KMS-11 (cell line): ENCODE data around the gene GLIS2.

ENCODE experiments used
- H2AFZ ChIP-seq: fragments of 200-600 bp; sonication (generic); 2 replicates; pipeline ENCODE4 v1.6.1; 2016; ENCODE audit warnings: antibody characterized with exemption, mixed run types, low read depth
- H3K27ac ChIP-seq: fragments of 200-600 bp; sonication (generic); 2 replicates; pipeline ENCODE4 v1.6.1; 2016; ENCODE audit warnings: mild to moderate bottlenecking, mixed run types
- H3K27me3 ChIP-seq: fragments of 200-600 bp; sonication (generic); 2 replicates; pipeline ENCODE4 v1.6.1; 2017; ENCODE audit warnings: mild to moderate bottlenecking, low read depth, mixed run types, moderate library complexity; ENCODE audit not compliant: insufficient read depth
- H3K36me3 ChIP-seq: fragments of 200-600 bp; sonication (generic); 2 replicates; pipeline ENCODE4 v1.6.1; 2017; ENCODE audit warnings: mild to moderate bottlenecking, mixed run types; ENCODE audit not compliant: insufficient read depth
- H3K4me1 ChIP-seq: fragments of 200-600 bp; sonication (generic); 2 replicates; pipeline ENCODE4 v1.6.1; 2016; ENCODE audit warnings: mild to moderate bottlenecking, low read depth, mixed run types; ENCODE audit not compliant: poor library complexity, severe bottlenecking
- H3K4me2 ChIP-seq: fragments of 200-600 bp; sonication (generic); 2 replicates; pipeline ENCODE4 v1.7.0; 2016; ENCODE audit warnings: mild to moderate bottlenecking, mixed run types
- H3K4me3 ChIP-seq: fragments of 200-600 bp; sonication (generic); IDR thresholded peaks from 2 replicates; pipeline ENCODE4 v1.6.1; 2017; ENCODE audit warnings: low read depth, low read length, mixed read lengths; ENCODE audit not compliant: insufficient read depth
- H3K79me2 ChIP-seq: fragments of 200-600 bp; sonication (generic); 2 replicates; pipeline ENCODE4 v1.6.1; 2016; ENCODE audit warnings: low read depth, mixed run types; ENCODE audit not compliant: insufficient read depth
- H3K9ac ChIP-seq: fragments of 200-600 bp; sonication (generic); 2 replicates; pipeline ENCODE4 v1.6.1; 2016; ENCODE audit warnings: mild to moderate bottlenecking, mixed run types
- H4K20me1 ChIP-seq: fragments of 200-600 bp; sonication (generic); 2 replicates; pipeline ENCODE4 v1.6.1; 2016; ENCODE audit warnings: mild to moderate bottlenecking, mixed run types; ENCODE audit not compliant: insufficient read depth
- TF ChIP-seq, protein P1 (sequence below): fragments of 200-600 bp; sonication (generic); conservative IDR thresholded peaks from 2 replicates; pipeline ENCODE4 v1.6.1; 2017; ENCODE audit warnings: low read depth, mild to moderate bottlenecking, antibody characterized with exemption, low read length, moderate library complexity, mixed read lengths

The GLIS2 gene

DNA sequence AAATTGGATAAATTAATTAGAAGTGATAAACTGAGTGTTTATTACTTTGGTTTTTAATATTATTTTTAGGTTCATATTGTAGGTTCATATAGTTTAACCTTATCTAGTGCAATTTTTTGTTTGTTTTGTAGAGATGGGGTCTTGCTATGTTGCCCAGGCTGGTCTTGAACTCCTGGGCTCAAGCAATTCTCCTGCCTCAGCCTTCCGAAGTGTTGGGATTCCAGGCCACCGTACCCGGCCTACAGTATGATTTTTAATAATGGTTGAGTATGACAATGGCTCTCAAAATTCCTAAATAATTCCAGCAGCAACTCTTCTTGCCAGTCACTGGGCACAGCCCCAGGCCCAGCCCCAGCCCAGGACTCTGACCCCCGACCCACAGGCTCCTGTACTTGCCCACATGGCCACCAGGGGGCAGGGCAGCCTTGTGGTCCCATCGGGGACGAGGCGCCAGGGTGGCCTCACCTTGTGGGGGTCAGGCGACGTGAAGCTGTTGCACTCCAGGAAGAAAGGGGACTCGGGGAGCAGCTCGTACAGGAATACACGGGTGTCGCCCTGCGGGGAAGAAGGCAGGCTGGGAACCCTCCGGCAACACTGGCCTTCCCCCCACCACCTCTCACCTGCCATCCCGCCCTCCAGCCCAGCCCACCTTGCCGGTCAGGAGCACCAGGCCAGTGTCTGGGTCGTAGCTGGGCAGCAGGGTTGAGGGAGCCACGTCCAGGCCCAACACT lies 43.1 kb downstream of the GLIS2 start:
- no peaks in the 10 kb centered on the region for H3K4me1 ChIP-seq
- no peak overlapping the region for H3K4me2 ChIP-seq
- H2AFZ ChIP-seq, result no peak overlapping the region
- no peaks in the 10 kb centered on the region for H3K27me3 ChIP-seq
- H4K20me1 ChIP-seq, result no peaks in the 10 kb centered on the region
- H3K79me2 ChIP-seq, result no peaks in the 10 kb centered on the region
- TF ChIP-seq, protein P1, sequence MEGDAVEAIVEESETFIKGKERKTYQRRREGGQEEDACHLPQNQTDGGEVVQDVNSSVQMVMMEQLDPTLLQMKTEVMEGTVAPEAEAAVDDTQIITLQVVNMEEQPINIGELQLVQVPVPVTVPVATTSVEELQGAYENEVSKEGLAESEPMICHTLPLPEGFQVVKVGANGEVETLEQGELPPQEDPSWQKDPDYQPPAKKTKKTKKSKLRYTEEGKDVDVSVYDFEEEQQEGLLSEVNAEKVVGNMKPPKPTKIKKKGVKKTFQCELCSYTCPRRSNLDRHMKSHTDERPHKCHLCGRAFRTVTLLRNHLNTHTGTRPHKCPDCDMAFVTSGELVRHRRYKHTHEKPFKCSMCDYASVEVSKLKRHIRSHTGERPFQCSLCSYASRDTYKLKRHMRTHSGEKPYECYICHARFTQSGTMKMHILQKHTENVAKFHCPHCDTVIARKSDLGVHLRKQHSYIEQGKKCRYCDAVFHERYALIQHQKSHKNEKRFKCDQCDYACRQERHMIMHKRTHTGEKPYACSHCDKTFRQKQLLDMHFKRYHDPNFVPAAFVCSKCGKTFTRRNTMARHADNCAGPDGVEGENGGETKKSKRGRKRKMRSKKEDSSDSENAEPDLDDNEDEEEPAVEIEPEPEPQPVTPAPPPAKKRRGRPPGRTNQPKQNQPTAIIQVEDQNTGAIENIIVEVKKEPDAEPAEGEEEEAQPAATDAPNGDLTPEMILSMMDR, result peak; percentile 97
- no peak overlapping the region for H3K9ac ChIP-seq
- H3K4me3 ChIP-seq, result no peak overlapping the region
- H3K27ac ChIP-seq, result no peak overlapping the region
- H3K36me3 ChIP-seq, result peaks cover 3% of the 10 kb centered on the region; the same call in 1 of the 2 replicates

DNA sequence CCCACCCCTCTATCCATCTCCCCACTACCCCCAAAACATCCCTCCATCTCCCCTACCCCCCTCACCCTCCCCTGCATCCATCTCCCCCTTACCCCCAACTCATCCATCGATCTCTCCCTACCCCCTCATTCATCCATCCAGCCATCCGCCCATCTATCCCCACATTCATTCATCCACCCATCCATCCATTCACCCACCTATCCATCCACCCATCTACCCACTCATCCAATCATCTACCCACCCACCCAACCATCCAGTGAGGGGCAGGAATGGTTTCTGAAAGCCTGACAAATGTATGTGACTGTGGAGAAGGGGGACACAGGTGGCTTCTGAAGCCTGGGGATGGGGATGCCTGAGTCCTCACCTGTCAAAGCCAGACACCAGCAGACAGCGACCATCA lies 44.0 kb downstream of the GLIS2 start:
- Histone ChIP-seq H3K27ac (no peak overlapping the region), H3K9ac (no peak overlapping the region), H3K4me2 (no peak overlapping the region), H3K4me3 (no peak overlapping the region), H3K36me3 (peaks cover 3% of the 10 kb centered on the region; the same call in 1 of the 2 replicates), H3K27me3 (no peaks in the 10 kb centered on the region), H4K20me1 (no peaks in the 10 kb centered on the region), H2AFZ (no peak overlapping the region), H3K79me2 (no peaks in the 10 kb centered on the region), H3K4me1 (no peaks in the 10 kb centered on the region)
- TF ChIP-seq, protein P1, result no peak

DNA sequence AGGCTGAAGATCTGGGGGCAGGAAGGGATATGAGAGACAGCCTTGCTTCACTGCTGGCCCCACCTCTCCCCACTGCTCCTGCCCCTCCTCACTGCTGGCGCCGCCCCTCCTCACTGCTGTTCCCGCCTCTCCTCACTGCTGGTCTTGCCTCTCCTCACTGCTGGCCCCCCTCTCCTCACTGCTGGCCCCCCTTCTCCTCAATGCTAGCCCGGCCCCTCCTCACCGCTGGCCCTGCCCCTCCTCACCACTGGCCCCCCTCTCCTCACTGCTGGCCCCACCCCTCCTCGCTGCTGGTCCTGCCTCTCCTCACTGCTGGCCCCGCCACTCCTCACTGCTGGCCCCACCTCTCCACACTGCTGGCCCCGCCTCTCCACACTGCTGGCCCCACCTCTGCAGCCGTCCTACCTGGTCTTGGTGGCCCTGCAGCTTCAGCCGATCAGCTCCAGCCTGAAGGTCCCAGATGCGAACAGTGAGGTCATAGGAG lies 44.7 kb downstream of the GLIS2 start:
- TF ChIP-seq, protein P1, result no peak
- Histone ChIP-seq H2AFZ (no peak overlapping the region), H3K9ac (no peak overlapping the region), H3K4me2 (no peak overlapping the region), H3K36me3 (peaks cover 3% of the 10 kb centered on the region; the same call in 1 of the 2 replicates), H3K4me1 (no peaks in the 10 kb centered on the region), H4K20me1 (no peaks in the 10 kb centered on the region), H3K4me3 (no peak overlapping the region), H3K79me2 (no peaks in the 10 kb centered on the region), H3K27me3 (no peaks in the 10 kb centered on the region), H3K27ac (no peak overlapping the region)

DNA sequence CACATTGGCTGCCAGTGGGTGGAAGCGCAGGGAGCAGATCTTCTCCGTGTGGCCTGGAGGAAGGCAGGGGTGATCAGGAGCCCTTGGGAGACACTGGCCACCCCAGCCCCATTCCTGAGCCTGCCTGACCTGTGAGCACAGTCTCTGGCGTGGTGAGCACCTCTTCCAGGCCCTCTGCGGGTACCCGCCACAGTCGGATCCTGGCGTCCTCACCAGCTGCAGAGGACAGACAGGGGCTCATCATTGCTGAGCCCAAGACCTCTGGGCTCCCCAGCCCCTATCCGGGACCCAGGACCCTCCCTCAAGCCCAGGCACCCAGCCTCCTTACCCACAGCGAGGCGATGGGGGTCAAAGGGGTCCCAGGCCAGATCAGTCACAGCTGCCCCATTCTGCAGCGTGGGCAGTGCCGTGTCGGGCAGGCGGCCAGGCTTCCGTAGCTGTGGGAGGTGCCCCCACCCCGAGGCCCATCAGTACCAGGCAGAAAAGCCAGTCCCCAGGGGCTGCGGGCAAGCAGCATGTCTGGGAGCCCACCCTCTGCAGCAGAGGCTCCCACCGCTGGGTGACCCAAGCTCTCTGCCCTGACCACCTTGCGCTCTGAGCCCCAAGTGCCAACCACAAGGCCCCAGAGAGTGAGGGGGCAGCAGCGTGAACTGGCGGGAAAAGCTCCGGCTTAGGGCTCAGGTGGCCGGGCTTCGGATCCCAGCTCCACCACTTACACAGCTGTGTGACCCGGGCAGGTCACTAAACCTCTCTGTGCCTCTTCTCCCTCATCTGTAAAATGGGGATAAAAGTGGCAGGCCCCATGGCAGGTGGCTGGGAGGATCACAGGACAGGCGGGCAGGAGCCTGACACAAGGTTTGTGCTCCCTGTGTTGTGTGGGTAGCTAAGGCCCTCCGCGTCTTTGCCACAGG lies 45.4 kb downstream of the GLIS2 start:
- Histone ChIP-seq H4K20me1 (no peaks in the 10 kb centered on the region), H3K79me2 (no peaks in the 10 kb centered on the region), H3K27me3 (no peaks in the 10 kb centered on the region), H2AFZ (no peak overlapping the region), H3K36me3 (peaks cover 3% of the 10 kb centered on the region; the same call in 1 of the 2 replicates), H3K4me2 (no peak overlapping the region), H3K4me1 (no peaks in the 10 kb centered on the region), H3K4me3 (no peak overlapping the region), H3K27ac (no peak overlapping the region), H3K9ac (no peak overlapping the region)
- TF ChIP-seq, protein P1, result no peak
